ENCODE results near the gene HAPLN1. TPM values are rescaled to one million over a fixed set of nuclear protein-coding genes. Genes with fewer than 3 reads are reported as not detected.
A peak's percentile ranks its signal among the peaks of the same experiment; 100 is the strongest.

The HAPLN1 gene
- total RNA-seq, 1 donor from 2014 or later, result not detected

DNA sequence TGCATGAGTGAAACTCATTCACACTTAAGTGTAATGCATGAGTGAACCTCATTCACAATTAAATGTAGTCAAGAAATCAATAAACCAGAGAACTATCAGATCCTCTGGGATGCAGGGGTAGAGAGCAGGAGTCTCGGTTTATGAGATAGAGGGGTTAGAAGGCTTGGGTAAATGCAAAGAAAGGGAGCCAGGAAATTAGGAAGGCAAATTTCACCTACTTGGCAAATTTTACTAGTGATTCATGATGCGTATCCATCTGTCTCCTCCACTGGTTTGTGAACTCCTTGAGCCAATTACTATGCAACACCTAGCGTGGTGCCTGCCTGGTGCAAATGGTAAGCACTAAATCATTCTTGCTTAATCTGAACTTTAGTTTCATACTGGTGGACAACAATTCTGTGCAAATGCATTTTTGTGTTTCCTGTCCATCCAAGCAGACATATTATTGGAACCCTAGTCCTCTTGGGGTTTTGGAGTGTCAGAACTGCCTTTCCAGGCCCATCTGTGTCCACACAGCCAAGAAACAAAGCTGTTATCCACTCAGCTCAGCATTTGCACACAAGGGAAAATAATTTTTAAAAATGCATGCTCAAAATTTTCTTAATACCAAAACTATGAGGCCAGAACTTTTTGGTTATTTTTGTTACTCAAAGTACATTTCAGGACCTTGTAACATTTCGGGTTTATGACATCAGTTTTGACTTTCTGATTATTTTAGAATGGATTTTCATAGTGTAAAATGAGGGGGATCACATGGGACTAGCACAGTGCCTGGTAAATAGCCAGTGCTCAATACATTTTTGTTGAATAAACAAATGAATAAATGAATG lies 5.2 kb downstream of the HAPLN1 start:
- Histone ChIP-seq H3K27me3 (ENCODE audit: control insufficient read depth, insufficient read depth, low read length) (no peaks in the 10 kb centered on the region), H3K36me3 (ENCODE audit: control insufficient read depth, insufficient read depth, low read length) (no peaks in the 10 kb centered on the region), H3K4me3 (ENCODE audit: low read depth, low read length) (no peak overlapping the region)
- TF ChIP-seq, protein P1, sequence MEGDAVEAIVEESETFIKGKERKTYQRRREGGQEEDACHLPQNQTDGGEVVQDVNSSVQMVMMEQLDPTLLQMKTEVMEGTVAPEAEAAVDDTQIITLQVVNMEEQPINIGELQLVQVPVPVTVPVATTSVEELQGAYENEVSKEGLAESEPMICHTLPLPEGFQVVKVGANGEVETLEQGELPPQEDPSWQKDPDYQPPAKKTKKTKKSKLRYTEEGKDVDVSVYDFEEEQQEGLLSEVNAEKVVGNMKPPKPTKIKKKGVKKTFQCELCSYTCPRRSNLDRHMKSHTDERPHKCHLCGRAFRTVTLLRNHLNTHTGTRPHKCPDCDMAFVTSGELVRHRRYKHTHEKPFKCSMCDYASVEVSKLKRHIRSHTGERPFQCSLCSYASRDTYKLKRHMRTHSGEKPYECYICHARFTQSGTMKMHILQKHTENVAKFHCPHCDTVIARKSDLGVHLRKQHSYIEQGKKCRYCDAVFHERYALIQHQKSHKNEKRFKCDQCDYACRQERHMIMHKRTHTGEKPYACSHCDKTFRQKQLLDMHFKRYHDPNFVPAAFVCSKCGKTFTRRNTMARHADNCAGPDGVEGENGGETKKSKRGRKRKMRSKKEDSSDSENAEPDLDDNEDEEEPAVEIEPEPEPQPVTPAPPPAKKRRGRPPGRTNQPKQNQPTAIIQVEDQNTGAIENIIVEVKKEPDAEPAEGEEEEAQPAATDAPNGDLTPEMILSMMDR (IDR thresholded peaks at IDR 0.05; ENCODE audit: insufficient read depth, low read length, poor library complexity, severe bottlenecking), result no peak
- no peak for DNase-seq (ENCODE audit: low read depth)

DNA sequence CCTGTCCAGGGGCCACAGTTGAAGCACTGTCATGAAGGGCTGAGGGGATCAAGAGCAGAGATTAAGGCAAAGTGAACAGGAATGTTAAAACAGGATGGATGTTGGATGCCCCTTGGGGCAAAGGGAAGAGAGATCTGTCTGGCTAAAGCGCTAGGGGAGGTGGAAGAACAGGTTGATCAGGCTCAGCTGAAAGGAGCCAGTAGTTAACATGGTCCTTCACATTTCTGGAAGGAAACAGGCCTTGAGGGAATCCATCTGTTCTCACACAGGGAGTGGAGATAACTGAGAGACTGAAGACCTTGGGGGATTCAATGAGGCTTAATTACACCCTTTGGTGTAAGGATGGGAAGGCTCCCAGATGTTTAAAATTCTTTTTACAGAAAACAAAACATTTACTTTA lies 5.8 kb downstream of the HAPLN1 start:
- H3K36me3 ChIP-seq (ENCODE audit: control insufficient read depth, insufficient read depth, low read length), result no peaks in the 10 kb centered on the region
- no peak overlapping the region for H3K4me3 ChIP-seq (ENCODE audit: low read depth, low read length)
- no peak for DNase-seq (ENCODE audit: low read depth)
- TF ChIP-seq, protein P1 (IDR thresholded peaks at IDR 0.05; ENCODE audit: insufficient read depth, low read length, poor library complexity, severe bottlenecking), result no peak
- no peaks in the 10 kb centered on the region for H3K27me3 ChIP-seq (ENCODE audit: control insufficient read depth, insufficient read depth, low read length)

GRCh38 chr5:83711982-83712601 lies 8.6 kb downstream of the HAPLN1 start:
- DNase-seq (ENCODE audit: low read depth), result no peak

DNA sequence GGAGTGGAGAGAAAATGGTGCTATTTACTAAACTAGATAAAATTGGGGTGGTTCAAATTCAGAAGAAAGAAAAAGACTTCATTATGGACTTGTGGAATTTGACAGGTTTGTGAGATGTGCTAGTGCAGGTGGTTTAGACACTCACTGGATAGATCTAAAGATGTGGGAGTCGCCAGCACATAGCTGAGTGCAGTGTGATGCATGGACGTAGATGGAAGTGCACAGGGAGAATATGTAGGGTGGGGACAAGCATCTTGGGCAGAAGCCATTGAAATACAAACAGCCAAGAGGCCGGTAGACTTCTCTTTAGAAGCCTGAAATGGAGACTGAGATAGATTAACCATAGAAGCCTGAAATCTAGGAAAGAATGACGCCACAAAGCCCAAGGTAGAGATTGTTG lies 10.7 kb downstream of the HAPLN1 start:
- Histone ChIP-seq H3K27me3 (ENCODE audit: control insufficient read depth, insufficient read depth, low read length) (no peaks in the 10 kb centered on the region), H3K4me3 (ENCODE audit: low read depth, low read length) (no peak overlapping the region), H3K36me3 (ENCODE audit: control insufficient read depth, insufficient read depth, low read length) (no peaks in the 10 kb centered on the region)
- DNase-seq (ENCODE audit: low read depth), result no peak
- TF ChIP-seq, protein P1 (IDR thresholded peaks at IDR 0.05; ENCODE audit: insufficient read depth, low read length, poor library complexity, severe bottlenecking), result no peak

More at GRCh38 chr5:83711982-83712601, 8.6 kb downstream of the HAPLN1 start:
- H3K4me3 ChIP-seq (ENCODE audit: low read depth, low read length), result no peak overlapping the region
- no peaks in the 10 kb centered on the region for H3K27me3 ChIP-seq (ENCODE audit: control insufficient read depth, insufficient read depth, low read length)
- no peaks in the 10 kb centered on the region for H3K36me3 ChIP-seq (ENCODE audit: control insufficient read depth, insufficient read depth, low read length)
- TF ChIP-seq, protein P1 (IDR thresholded peaks at IDR 0.05; ENCODE audit: insufficient read depth, low read length, poor library complexity, severe bottlenecking), result peak; percentile 56

GRCh38 chr5:83708170-83708569 lies 12.5 kb downstream of the HAPLN1 start:
- H3K36me3 ChIP-seq (ENCODE audit: control insufficient read depth, insufficient read depth, low read length), result no peaks in the 10 kb centered on the region
- DNase-seq (ENCODE audit: low read depth), result no peak
- TF ChIP-seq, protein P1 (IDR thresholded peaks at IDR 0.05; ENCODE audit: insufficient read depth, low read length, poor library complexity, severe bottlenecking), result no peak
- no peaks in the 10 kb centered on the region for H3K27me3 ChIP-seq (ENCODE audit: control insufficient read depth, insufficient read depth, low read length)
- H3K4me3 ChIP-seq (ENCODE audit: low read depth, low read length), result no peak overlapping the region
